ENCODE measurements around the gene SPDYE4. TPM values are rescaled to one million over a fixed set of nuclear protein-coding genes. Genes with fewer than 3 reads are reported as not detected.

Gene SPDYE4
- total RNA-seq, 1 donor from 2014 or later = not detected

DNA sequence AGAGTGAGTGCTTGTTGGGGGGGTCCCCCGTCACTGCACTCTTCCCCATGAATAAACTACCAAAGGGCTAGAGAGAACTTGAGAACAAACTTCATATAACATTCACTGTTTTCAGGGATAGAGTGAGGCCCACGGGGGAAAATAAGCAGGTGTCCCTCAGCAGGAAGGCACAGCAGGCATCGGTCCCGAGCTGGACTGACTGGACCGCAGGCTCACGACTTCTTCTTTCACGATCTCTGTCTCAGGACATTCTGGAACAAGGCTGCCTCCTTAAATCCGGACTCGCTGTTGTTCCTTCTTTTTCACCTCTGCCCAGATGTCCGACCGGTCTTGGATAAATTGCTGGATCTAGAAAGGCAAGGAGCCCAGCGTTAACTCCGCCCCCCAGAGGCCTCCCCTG, 28.5 kb downstream of the SPDYE4 start:
- Mint-ChIP-seq H3K36me3 (ENCODE audit: low read depth, unreplicated experiment) (no peaks in the 10 kb centered on the region), H3K27me3 (ENCODE audit: low read depth, unreplicated experiment) (peaks cover 4% of the 10 kb centered on the region), H3K9me3 (ENCODE audit: unreplicated experiment) (no peaks in the 10 kb centered on the region), H3K4me3 (ENCODE audit: unreplicated experiment) (no peak overlapping the region), H3K4me1 (ENCODE audit: low read depth, unreplicated experiment) (peaks cover 2% of the 10 kb centered on the region), H3K27ac (ENCODE audit: unreplicated experiment) (no peak overlapping the region)
- H2AFZ ChIP-seq (ENCODE audit: low read depth, low read length) = no peak overlapping the region
- TF ChIP-seq, protein P1, sequence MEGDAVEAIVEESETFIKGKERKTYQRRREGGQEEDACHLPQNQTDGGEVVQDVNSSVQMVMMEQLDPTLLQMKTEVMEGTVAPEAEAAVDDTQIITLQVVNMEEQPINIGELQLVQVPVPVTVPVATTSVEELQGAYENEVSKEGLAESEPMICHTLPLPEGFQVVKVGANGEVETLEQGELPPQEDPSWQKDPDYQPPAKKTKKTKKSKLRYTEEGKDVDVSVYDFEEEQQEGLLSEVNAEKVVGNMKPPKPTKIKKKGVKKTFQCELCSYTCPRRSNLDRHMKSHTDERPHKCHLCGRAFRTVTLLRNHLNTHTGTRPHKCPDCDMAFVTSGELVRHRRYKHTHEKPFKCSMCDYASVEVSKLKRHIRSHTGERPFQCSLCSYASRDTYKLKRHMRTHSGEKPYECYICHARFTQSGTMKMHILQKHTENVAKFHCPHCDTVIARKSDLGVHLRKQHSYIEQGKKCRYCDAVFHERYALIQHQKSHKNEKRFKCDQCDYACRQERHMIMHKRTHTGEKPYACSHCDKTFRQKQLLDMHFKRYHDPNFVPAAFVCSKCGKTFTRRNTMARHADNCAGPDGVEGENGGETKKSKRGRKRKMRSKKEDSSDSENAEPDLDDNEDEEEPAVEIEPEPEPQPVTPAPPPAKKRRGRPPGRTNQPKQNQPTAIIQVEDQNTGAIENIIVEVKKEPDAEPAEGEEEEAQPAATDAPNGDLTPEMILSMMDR (IDR thresholded peaks at IDR 0.05; ENCODE audit: insufficient read depth, low read depth, low read length) = no peak
- no peak for TF ChIP-seq EZH2 (IDR thresholded peaks at IDR 0.05; ENCODE audit: insufficient read depth, low read length)
- FAIRE-seq = no peak
- DNase-seq (ENCODE audit: low read depth) = no peak
- no peaks in the 10 kb centered on the region for H4K20me1 ChIP-seq (ENCODE audit: insufficient read depth, low read length)
- H3K9me3 ChIP-seq (ENCODE audit: insufficient read depth, low read depth, low read length) = no peaks in the 10 kb centered on the region
- H3K27ac ChIP-seq (ENCODE audit: low read depth, low read length) = no peak overlapping the region
- H3K4me2 ChIP-seq (ENCODE audit: low read length) = no peak overlapping the region
- H3K9ac ChIP-seq (ENCODE audit: low read length) = no peak overlapping the region
- H3K4me3 ChIP-seq (ENCODE audit: insufficient read depth, low read depth, low read length) = no peak overlapping the region
- no peaks in the 10 kb centered on the region for H3K79me2 ChIP-seq (ENCODE audit: insufficient read depth, low read length)
- no peaks in the 10 kb centered on the region for H3K4me1 ChIP-seq (ENCODE audit: insufficient read depth, low read length)
- no peaks in the 10 kb centered on the region for H3K27me3 ChIP-seq (ENCODE audit: insufficient read depth, low read length)
- no peaks in the 10 kb centered on the region for H3K36me3 ChIP-seq (ENCODE audit: insufficient read depth, low read length)

- DNase-seq (ENCODE audit: low read depth) = no peak
- Histone ChIP-seq H3K4me1 (ENCODE audit: insufficient read depth, low read length) (no peaks in the 10 kb centered on the region), H3K9me3 (ENCODE audit: insufficient read depth, low read depth, low read length) (no peaks in the 10 kb centered on the region), H3K27me3 (ENCODE audit: insufficient read depth, low read length) (no peaks in the 10 kb centered on the region), H2AFZ (ENCODE audit: low read depth, low read length) (no peak overlapping the region), H3K27ac (ENCODE audit: low read depth, low read length) (no peak overlapping the region), H3K9ac (ENCODE audit: low read length) (no peak overlapping the region), H4K20me1 (ENCODE audit: insufficient read depth, low read length) (no peaks in the 10 kb centered on the region), H3K79me2 (ENCODE audit: insufficient read depth, low read length) (no peaks in the 10 kb centered on the region), H3K4me2 (ENCODE audit: low read length) (no peak overlapping the region), H3K4me3 (ENCODE audit: insufficient read depth, low read depth, low read length) (no peak overlapping the region), H3K36me3 (ENCODE audit: insufficient read depth, low read length) (no peaks in the 10 kb centered on the region)
- TF ChIP-seq EZH2 (IDR thresholded peaks at IDR 0.05; ENCODE audit: insufficient read depth, low read length) = no peak
- TF ChIP-seq, protein P1 (IDR thresholded peaks at IDR 0.05; ENCODE audit: insufficient read depth, low read depth, low read length) = no peak
- Mint-ChIP-seq H3K27ac (ENCODE audit: unreplicated experiment) (no peak overlapping the region), H3K27me3 (ENCODE audit: low read depth, unreplicated experiment) (peaks cover 4% of the 10 kb centered on the region), H3K4me1 (ENCODE audit: low read depth, unreplicated experiment) (peaks cover 2% of the 10 kb centered on the region), H3K4me3 (ENCODE audit: unreplicated experiment) (no peak overlapping the region), H3K36me3 (ENCODE audit: low read depth, unreplicated experiment) (no peaks in the 10 kb centered on the region), H3K9me3 (ENCODE audit: unreplicated experiment) (no peaks in the 10 kb centered on the region)
- no peak for FAIRE-seq
Observed at GRCh38 chr17:8729421-8729820, 28.9 kb downstream of the SPDYE4 start.

DNA sequence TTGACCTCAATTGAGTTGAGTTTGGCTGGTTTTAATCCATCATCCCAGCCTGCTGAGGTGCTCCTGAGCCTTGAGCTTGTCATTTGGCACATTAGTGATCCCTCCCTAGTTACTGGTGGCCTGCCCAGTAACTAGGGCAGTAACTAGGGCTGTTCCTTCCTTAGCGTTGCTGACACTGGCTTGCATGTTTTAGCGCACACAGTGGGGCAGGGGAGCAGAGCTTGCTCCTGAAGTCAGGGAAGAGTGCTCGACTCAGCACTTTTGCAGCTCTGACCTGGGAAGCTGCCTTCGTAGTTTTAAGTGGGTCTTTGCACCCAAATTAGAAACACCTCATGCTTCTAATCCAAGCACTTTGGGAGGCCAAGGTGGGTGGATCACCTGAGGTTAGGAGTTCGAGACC, 29.4 kb downstream of the SPDYE4 start:
- H3K4me3 ChIP-seq (ENCODE audit: insufficient read depth, low read depth, low read length) = no peak overlapping the region

More for the DNA sequence above, 29.4 kb downstream of the SPDYE4 start:
- H3K27ac ChIP-seq (ENCODE audit: low read depth, low read length) = no peak overlapping the region
- no peak overlapping the region for H3K4me2 ChIP-seq (ENCODE audit: low read length)
- H3K27me3 Mint-ChIP-seq (ENCODE audit: low read depth, unreplicated experiment) = peaks cover 4% of the 10 kb centered on the region
- no peaks in the 10 kb centered on the region for H3K9me3 Mint-ChIP-seq (ENCODE audit: unreplicated experiment)
- H3K4me1 ChIP-seq (ENCODE audit: insufficient read depth, low read length) = no peaks in the 10 kb centered on the region
- DNase-seq (ENCODE audit: low read depth) (no peak), FAIRE-seq (no peak)
- H3K27ac Mint-ChIP-seq (ENCODE audit: unreplicated experiment) = no peak overlapping the region
- no peaks in the 10 kb centered on the region for H3K27me3 ChIP-seq (ENCODE audit: insufficient read depth, low read length)
- H3K36me3 ChIP-seq (ENCODE audit: insufficient read depth, low read length) = no peaks in the 10 kb centered on the region
- no peak overlapping the region for H3K4me3 Mint-ChIP-seq (ENCODE audit: unreplicated experiment)
- no peak overlapping the region for H2AFZ ChIP-seq (ENCODE audit: low read depth, low read length)
- TF ChIP-seq EZH2 (IDR thresholded peaks at IDR 0.05; ENCODE audit: insufficient read depth, low read length) = no peak
- TF ChIP-seq, protein P1 (IDR thresholded peaks at IDR 0.05; ENCODE audit: insufficient read depth, low read depth, low read length) = no peak
- no peak overlapping the region for H3K9ac ChIP-seq (ENCODE audit: low read length)
- no peaks in the 10 kb centered on the region for H3K79me2 ChIP-seq (ENCODE audit: insufficient read depth, low read length)
- peaks cover 2% of the 10 kb centered on the region for H3K4me1 Mint-ChIP-seq (ENCODE audit: low read depth, unreplicated experiment)
- no peaks in the 10 kb centered on the region for H4K20me1 ChIP-seq (ENCODE audit: insufficient read depth, low read length)
- no peaks in the 10 kb centered on the region for H3K9me3 ChIP-seq (ENCODE audit: insufficient read depth, low read depth, low read length)
- no peaks in the 10 kb centered on the region for H3K36me3 Mint-ChIP-seq (ENCODE audit: low read depth, unreplicated experiment)

All from astrocyte (in vitro differentiated cells and primary cell).